HG03521 (cell line): ENCODE results near the gene KYAT1.

ENCODE experiments used
- ATAC-seq: cut with Tn5 transposase; IDR thresholded peaks from one replicate; pipeline ENCODE4 v1.9.1; 2021; ENCODE audit warnings: mild to moderate bottlenecking, moderate library complexity; ENCODE audit not compliant: unreplicated experiment

KYAT1 gene

DNA sequence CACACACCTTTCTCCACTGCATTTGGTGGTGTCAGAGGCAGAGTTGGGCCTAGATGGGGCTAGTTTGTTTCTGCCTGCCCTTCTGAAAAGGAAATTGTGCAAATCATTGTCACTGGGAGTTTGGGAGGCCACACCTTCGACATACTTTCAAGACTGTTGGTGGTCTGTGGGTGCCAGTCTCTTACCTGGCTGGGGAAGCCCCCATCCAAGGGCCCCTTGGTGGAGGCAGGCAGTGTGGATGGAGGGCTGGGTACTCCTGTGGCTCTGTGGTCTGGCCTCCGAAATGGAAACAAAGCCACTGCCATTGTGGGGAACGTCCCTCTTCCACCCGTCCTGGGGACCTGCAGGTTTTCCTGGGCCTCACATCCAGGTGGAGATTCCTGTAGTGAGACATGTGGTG, 28.1 kb upstream of the KYAT1 start:
- ATAC-seq, result no peak

DNA sequence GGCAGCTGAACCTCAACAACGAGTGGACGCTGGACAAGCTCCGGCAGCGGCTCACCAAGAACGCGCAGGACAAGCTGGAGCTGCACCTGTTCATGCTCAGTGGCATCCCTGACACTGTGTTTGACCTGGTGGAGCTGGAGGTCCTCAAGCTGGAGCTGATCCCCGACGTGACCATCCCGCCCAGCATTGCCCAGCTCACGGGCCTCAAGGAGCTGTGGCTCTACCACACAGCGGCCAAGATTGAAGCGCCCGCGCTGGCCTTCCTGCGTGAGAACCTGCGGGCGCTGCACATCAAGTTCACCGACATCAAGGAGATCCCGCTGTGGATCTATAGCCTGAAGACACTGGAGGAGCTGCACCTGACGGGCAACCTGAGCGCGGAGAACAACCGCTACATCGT, 26.6 kb upstream of the KYAT1 start:
- ATAC-seq, result no peak

DNA sequence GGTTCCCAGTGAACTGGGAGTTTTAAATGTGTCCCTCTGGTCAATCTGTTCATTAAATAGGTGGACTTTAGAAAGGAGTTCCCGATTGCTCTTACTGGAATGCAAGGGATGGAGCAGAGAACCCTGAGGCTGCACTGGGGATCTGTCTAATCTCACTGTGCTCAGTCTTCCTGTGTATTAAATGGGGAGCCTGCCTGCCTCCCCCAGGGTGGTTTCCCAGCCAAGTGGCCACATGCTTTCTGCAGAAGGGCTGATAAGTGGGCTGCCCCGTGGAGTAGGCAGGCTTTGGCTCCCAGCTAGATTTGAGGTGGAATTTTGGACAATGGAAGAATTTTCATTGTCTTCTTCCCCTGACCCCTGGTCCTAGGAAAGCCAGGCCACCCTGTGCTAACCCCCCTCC, 25.0 kb upstream of the KYAT1 start:
- ATAC-seq, result no peak

DNA sequence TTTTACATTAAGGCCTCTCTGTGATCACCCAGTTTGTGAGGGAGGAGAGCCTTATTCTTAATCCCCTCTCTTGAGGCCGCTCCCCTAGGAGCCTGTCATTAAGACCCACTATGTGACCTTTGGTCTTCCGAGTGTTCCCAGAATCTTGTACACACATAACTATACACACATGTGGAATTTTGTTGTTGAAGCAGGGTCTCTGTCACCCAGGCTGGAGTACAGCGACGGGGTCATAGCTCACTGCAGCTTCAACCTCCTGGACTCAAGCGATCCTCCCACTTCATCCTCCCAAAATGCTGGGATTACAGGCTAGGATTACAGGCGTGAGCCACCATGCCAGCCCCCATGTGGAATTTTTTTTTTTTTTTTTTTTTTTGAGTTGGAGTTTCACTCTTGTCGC, 24.2 kb upstream of the KYAT1 start:
- ATAC-seq, result no peak

DNA sequence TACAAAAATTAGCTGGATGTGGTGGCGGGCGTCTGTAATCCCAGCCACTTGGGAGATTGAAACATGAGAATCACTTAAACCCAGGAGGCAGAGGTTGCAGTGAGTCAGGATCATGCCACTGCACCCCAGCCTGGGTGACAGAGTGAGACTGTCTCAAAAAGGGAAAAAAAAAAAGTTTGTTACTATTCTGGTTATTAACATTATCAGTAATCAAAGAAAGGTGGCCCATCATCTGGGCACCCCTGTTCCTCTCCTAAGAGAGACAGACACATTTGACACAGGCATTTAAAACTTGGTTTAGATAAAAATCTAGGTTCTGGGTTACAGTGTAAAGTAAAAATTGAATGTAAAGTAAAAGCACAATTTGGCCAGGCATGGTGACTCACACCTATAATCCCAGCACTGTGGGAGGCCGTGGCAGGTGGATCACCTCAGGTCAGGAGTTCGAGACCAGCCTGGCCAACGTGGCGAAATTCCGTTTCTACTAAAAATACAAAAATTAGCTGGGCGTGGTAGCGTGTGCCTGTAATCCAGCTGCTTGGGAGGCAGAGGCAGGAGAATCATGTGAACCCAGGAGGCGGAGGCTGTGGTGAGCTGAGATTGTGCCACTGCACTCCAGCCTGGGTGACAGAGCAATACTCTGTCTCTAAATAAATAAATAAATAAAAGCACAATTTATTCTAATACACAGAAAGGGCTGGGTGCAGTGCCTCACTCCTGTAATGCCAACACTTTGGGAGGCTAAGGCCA, 22.3 kb upstream of the KYAT1 start:
- no peak for ATAC-seq

DNA sequence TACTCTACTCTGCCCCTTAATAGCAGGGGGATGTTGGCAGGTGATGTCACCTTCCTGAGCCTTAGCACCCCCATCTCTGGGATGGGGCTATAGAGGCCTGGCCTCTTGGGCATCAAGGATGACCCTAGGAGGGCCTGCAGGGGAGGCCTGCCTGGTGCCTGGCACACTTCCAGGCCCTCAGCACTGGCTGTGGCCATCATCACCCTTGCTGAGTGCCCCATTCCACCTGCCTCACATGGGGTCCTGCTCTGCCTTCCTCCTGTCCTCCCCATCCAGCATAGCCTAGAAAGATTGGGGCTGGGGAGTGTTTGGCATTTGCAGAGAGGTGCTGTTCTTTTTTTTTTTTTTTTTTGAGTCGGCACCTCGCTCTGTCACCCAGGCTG, 21.3 kb upstream of the KYAT1 start:
- ATAC-seq, result no peak

DNA sequence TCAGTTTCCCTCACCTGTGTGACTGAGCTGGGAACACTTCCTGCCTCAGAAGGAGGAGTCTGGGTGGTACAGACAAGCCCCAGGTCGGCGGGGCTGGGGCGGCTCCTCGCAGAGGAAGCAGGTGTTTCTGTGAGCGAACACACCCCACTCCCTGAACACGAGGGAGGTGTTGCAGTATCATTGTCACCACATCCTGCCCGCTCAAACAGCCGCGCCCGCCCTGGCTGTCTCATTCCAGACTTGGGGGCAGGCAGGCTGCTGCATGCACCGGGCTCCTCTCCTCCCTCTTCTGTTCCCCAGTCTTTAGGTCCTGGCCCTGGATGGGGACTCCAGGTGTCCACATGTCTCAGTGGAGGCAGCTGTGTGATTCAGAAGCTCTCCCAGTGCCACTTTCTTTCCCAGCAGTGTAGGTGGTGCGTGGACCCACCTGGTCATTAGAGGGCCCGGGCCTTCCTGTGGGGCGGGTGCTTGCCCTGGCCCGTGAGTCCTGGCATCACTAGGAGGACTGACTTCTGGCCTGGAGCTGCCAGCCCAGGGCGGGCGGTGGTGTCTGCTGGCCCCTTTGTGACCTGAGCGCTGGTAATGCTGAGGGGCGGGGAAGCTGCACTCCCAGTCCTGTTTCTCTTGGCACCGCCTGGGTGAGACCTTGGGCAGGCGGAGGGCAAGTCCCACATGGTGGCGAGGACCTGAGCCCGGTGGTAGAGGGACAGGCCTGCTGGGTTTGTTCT, 20.8 kb upstream of the KYAT1 start:
- peak; percentile 75 for ATAC-seq

DNA sequence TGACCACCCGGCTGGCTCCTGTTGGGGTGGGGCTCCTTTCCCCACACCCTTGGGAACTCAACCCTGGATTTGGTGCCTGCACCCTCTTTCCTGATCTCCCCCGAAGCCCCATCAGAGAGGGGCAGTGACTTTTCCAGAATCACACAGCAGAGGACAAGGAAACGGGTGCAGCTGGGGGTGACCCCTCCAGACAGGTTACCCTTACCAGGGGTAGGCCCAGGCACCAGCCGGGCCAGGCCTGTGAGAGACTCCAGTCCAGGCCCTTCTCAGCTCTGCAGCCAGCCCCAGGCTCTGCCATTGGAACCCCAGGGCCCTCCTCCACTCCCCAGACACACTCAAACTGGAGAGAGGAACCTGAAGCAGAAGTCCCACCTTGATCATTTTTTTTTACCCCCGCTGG, 20.1 kb upstream of the KYAT1 start:
- ATAC-seq, result no peak

DNA sequence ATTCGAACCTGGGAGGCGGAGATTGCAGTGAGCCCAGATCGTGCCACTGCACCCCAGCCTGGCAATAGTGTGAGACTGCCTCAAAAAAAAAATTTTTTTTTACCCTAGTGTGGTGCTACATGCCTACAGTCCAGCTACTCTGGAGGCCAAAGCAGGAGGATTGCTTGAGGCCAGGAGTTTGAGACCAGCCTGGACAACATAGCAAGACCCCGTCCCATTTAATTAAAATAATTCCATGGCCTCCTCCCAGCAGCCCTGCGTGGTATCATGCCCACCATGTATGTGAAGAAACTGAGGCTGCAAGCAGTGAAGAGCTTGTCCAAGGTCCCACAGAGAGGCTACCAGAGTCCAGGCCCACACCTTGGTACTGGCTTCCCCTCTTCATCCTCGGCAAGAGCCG, 19.6 kb upstream of the KYAT1 start:
- ATAC-seq, result no peak

DNA sequence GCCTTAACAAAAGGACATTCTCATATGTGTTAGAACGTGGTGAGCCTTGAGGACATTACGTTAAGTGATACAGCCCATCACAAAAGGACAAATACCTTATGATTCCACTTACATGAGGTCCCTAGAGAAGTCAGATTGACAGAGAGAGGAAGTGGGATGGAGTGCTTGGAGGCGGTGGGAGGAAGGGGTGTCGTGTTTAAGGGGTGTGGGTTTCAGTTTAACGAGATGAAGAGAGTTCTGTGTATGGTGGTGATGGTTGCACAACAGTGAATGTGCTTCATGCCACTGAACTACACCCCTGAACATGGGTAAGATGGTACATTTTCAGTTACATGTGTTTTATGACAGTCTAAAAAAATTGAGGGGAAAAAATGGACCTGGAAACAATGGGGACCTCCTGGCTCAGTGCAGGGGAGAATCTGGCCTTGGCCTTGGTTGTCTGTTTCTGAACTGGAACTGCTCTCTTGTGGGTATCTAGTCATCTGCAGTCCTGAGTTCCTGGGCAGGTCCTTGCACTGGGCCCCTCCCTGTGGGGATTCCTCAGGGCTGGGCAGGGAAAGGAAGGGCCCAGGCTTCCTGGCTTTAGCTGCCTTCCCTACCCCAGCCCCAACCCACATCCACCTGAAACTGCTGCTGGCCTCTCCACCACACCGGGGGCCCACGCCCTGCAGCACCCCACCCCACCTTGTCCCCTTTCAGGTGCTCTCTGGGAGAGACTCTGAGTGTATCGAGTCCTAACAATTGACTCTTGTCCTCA, 18.0 kb upstream of the KYAT1 start:
- ATAC-seq, result no peak

DNA sequence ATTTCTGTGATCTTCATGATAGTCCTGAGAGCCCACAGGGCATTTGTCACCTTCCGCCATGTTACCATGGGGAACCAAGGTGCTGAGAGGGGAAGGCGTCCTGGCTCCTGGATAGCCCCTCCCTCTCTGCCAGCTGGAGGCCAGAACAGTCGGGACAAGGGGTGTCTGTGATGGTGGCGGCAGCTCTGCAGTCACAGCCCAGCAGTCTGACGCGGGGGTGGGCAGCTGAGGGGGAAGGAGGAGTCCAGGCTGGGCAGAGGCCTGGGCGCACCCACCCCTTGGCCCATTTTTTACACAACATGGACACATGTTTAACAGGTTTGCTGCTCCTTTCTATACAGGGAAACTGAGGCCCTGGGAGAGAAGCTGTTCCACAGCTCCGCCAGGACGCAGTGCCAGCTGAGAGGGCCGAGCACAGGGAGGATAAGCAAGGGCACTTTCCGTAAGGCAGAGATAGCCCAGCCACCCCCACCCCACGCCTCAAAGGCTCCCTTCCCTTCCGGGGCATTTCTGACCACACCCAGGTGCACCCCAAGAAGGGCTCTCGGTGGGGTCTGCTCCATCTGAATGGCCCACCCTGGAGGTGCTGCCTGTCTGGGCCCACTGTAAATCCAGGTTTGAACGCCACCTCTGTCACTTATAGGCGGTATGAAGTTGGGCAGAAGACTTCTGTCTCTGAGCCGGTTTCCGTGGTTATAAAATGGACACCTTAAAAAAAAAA, 17.3 kb upstream of the KYAT1 start:
- no peak for ATAC-seq

DNA sequence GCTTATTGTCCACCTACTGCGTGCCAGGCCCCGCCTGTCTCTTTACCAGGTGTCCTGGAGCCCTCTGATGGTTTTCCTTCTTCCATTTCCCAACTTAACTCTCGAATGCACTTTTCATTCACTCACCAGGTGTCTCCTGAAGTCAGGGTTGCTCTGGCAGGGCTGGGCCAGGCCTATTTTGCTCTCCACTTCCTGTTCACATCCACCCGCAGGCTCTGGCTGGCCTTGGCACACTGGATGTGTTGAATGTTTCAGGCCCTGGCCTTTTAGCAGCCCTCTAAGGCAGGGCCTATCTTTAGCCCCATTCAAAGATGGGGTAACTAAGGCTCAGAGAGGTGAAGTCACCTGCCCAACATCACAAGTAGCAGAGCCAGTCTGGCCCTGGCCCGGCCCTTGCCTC, 16.6 kb upstream of the KYAT1 start:
- no peak for ATAC-seq

DNA sequence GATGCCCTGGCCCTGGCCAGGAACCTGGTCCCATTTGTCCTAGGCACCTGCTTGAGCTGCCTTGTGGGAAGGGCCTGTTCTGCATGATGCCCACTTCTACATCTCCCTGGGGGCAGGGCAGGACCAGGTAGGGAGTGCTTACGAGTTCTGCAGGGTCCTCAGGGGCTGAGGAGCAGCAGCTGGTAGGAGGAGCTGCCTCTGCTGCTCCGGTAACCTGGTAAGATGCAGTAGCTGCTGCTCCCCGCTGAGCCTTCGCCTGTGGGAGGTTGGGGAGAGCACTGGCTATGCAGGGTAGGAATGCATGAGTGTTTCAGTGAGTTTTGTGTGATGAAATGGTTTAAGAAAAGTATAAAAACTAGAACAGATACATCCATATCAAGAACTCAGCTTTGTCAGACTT, 13.8 kb upstream of the KYAT1 start:
- no peak for ATAC-seq

DNA sequence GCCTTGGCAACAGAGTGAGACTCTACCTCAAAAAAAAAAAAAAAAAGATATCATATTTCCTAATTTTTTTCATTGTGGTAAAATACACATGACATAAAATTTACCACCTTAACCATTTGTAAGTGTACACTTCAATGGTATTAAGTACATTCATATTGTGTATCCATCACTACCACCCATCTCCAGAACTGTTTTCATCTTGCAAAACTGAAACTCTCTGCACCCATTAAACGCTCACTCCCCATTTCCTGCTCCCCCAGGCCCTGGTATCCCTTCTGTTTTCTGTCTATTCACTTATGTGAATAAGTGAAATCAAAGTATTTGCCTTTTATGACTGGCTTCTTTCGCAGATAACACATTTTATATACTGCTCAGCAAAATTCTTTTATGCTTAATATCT, 13.0 kb upstream of the KYAT1 start:
- no peak for ATAC-seq

DNA sequence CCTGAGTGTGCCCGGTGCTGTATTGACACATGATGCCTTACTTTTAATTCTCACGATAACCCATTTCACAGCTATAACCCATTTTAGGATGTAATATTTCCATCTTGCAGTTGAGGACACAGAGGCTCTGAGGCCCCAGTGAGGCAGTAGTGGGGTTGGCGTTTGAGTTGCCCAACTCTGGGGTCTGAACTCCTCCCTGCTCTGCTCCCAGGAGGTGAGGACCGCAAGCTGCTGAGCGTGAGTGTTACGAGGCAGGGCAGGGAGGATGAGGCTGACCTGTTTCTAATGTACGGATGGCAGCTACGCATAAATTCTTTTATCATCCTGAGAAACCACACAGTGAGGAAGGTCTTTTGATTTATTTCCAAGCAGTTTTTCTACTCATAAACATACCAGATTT, 11.6 kb upstream of the KYAT1 start:
- no peak for ATAC-seq

DNA sequence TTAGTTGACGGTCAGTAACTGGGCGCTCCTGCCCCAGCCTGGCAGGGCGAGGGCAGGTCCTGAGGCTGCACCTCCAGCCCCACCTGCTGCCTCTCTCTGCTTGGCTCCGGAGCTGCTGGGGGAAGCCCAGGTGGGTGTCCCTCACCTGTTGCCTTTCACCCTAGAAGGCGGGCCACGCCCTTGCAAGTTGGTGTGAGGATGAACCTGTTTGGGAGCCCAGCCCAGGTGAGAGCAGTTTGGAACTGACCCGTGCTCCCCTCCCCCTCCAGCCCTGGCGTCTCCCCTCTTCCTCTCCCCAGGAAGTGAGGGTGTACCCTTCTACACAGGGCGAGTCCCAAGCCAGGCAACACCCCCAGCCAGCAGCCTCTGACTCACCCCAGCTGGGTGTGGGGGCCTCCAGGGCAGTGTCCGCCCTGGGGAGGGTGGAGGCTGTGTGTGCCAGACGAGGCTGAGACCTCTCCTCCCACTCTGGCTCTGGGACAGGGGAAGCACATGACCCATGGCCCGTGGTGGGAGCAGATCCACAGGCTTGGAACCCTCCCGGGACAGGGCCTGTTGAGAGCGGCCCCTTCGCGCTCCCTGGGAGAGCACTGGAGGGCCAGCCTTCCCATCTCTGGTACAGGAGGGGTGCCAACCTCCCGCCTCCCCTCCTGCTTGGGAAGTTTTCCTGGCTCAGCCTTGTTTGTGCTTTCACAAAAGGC, 10.6 kb upstream of the KYAT1 start:
- no peak for ATAC-seq

DNA sequence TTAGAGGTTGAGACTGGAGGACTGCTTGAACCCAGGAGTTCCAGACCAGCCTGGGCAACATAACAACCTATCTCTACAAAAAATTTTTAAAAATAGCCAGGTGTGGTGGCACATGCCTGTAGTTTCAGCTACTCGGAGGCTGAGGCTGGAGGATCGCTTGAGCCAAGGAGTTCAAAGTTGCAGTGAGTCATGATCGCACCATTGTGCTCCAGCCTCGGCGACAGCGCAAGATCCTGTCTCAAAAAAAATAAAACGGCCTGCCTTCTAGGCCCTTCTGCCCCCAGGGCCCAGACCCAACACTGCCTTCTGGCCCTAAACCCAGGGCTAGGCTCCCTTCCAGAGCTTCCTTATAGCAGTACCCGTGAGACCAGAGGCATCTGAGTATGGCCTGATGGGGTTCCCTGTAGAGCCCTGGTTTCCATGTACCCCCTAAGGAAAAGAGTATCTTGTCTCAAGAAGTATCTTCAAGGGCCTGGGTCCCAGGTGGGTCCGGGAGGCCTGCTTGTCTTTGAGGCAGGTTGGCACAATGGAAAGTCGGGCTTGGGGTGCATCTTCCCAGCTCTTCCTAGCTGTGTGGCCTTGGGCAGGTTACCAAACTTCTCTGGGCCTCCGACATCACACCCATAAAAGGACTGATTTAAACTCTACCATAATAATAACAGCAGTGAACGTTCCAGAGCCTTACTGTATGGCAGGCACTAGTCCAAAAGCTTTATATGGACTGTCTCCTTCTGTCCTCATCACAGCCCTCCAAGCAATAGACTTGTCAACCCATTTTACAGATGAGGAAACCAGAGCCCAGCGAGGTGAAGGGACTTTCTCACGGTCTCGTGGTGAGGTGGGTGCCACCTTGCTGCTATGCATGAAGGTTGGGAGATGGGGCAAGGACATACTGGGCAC, 9.8 kb upstream of the KYAT1 start:
- ATAC-seq, result no peak

DNA sequence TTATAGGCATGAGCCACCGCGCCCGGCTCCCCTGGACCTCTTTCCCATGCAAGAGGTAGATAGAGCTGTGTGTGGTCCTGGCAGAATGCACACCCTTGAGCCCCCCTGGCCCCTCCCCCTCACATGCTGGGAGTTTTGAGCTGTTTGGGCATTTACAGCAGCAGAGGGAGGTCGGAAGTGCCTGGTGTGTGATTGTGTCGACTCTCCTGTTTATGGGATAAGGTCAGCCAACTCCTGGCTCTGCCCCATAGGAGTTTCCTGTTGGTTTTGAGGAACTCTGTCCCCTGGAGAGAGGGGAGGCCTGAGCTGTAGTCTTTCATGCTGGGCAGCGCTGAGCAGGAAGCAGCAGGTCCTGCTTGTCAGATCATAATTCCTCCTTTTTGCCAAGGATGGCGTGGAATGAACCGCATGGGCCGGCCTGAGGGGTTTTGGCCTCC, 6.2 kb upstream of the KYAT1 start:
- no peak for ATAC-seq

DNA sequence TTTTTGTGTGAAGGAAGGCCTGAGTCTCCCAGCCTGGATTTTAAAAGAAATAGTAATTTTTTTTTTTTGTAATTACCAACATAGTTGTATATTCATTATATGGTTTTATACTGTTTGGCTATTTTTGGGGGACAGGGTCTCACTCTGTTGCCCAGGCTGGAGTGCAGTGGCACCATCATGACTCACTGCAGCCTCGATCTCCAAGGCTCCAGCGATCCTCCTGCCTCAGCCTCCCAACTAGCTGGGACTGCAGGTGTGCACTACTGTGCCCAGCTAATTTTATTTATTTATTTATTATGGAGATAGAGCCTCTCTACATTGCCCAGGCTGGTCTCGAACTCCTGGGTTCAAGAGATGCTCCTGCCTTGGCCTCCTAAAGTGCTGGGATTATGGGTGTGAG, 5.3 kb upstream of the KYAT1 start:
- ATAC-seq, result no peak
